GM12891 (cell line): ENCODE data around the gene HSPA12B.

Source experiments
- PAX5 ChIP-seq: IDR thresholded peaks from 2 replicates; pipeline ENCODE4 v1.6.1; 2011; ENCODE audit warnings: low read length, moderate library complexity, mild to moderate bottlenecking; ENCODE audit not compliant: insufficient read depth, severe bottlenecking
- POLR2A ChIP-seq: IDR thresholded peaks from 2 replicates; pipeline ENCODE4 v1.6.1; 2011; ENCODE audit warnings: low read depth, low read length, control low read depth
- POLR2AphosphoS5 ChIP-seq: IDR thresholded peaks from 2 replicates; pipeline ENCODE4 v1.6.1; 2011; ENCODE audit warnings: low read depth, low read length, control low read depth
- POU2F2 ChIP-seq: IDR thresholded peaks from 2 replicates; pipeline ENCODE4 v1.6.1; 2011; ENCODE audit warnings: low read depth, mild to moderate bottlenecking, control low read depth, low read length, moderate library complexity
- SPI1 ChIP-seq: IDR thresholded peaks from 2 replicates; pipeline ENCODE4 v1.6.1; 2011; ENCODE audit warnings: low read depth, low read length, control low read depth
- TAF1 ChIP-seq: IDR thresholded peaks from 2 replicates; pipeline ENCODE4 v1.6.1; 2011; ENCODE audit warnings: low read depth, low read length, control low read depth

GRCh38 chr20:3696745-3697587 lies 35.5 kb upstream of the HSPA12B start:
- no peak for TF ChIP-seq POLR2AphosphoS5
- no peak for TF ChIP-seq TAF1
- TF ChIP-seq POLR2A, result no peak
- TF ChIP-seq SPI1, result no peak
- no peak for TF ChIP-seq POU2F2
- no peak for TF ChIP-seq PAX5
